GM12878 (cell line): Measurements from ENCODE around the gene IRS2. TPM values are rescaled to one million over a fixed set of nuclear protein-coding genes. Genes with fewer than 3 reads are reported as not detected.

ENCODE experiments used
- ATAC-seq: fragments of 200-7000 bp; cut with Tn5 transposase; 3 replicates; pipeline ENCODE4 v1.9.1; 2020; ENCODE audit warnings: mild to moderate bottlenecking, moderate library complexity
- BruUV-seq: library from RNA; stranded (reverse); fragments of 400-500 nt; replicated peaks from 2 replicates; lab custom pipeline; 2021; lab: Mats Ljungman, UMichigan
- CTCF ChIA-PET: fragments of 300-600 bp; sonication (Branson Sonifier 250); formaldehyde crosslinking; extraction: SDS; loops from one replicate; lab custom pipeline; 2021; ENCODE audit warnings: inconsistent platforms; lab: Yijun Ruan, JAX
- POLR2A ChIA-PET: fragments of 350-600 bp; formaldehyde crosslinking; extraction: SDS; loops from one replicate; lab custom pipeline; 2021; ENCODE audit warnings: inconsistent platforms; lab: Charles Lee
- RAD21 ChIA-PET: fragments of 300-600 bp; sonication (Branson Sonifier 250); formaldehyde crosslinking; loops from one replicate; lab custom pipeline; 2023; ENCODE audit warnings: antibody characterized with exemption; ENCODE audit not compliant: unreplicated experiment; lab: Charles Lee
- SMC1A ChIA-PET: fragments of 300-600 bp; sonication (Branson Sonifier 250); formaldehyde crosslinking; loops from one replicate; lab custom pipeline; 2023; ENCODE audit not compliant: unreplicated experiment, uncharacterized antibody; lab: Charles Lee
- DNase-seq: peaks from one replicate; pipeline ENCODE4 v3.0.0-alpha.2; 2011; ENCODE audit warnings: low read depth, low spot score
- FAIRE-seq: peaks from 3 replicates; lab custom pipeline; 2011; peaks lifted over from hg19 to GRCh38; lab: Jason Lieb, UNC
- H2AFZ ChIP-seq: 2 replicates; pipeline ENCODE4 v1.6.0; 2011; ENCODE audit warnings: low read depth, low read length, control low read depth; ENCODE audit not compliant: control insufficient read depth
- H3K27ac ChIP-seq: 2 replicates; pipeline ENCODE4 v1.5.1; 2011; ENCODE audit warnings: control low read depth; ENCODE audit not compliant: control insufficient read depth, insufficient read depth
- H3K27me3 ChIP-seq, 2 experiments: replicated peaks in 1 of 2; 2 replicates each; pipeline versions ENCODE4 v1.6.0 to v1.6.1; 2011; ENCODE audit warnings: low read length in 1 of 2; ENCODE audit not compliant: control insufficient read depth in 2 of 2, insufficient read depth in 2 of 2
- H3K36me3 ChIP-seq, 2 experiments: 2 replicates each; pipeline ENCODE4 v1.5.1; 2011; ENCODE audit warnings: low read length in 1 of 2; ENCODE audit not compliant: control insufficient read depth in 2 of 2, insufficient read depth in 2 of 2
- H3K4me1 ChIP-seq: 2 replicates; pipeline ENCODE4 v1.6.1; 2011; ENCODE audit warnings: mild to moderate bottlenecking, low read length, moderate library complexity, mixed read lengths; ENCODE audit not compliant: control insufficient read depth, insufficient read depth
- H3K4me2 ChIP-seq: 2 replicates; pipeline ENCODE4 v1.6.0; 2011; ENCODE audit warnings: control low read depth; ENCODE audit not compliant: control insufficient read depth, insufficient read depth
- H3K4me3 ChIP-seq: fragments of 200-600 bp; sonication (generic); 2 replicates; pipeline ENCODE4 v1.5.1; 2016
- H3K79me2 ChIP-seq: 2 replicates; pipeline ENCODE4 v1.6.0; 2011; ENCODE audit warnings: low read length; ENCODE audit not compliant: control insufficient read depth, insufficient read depth
- H3K9ac ChIP-seq: 2 replicates; pipeline ENCODE4 v1.8.0; 2011; ENCODE audit warnings: low read length, control low read depth, mixed read lengths; ENCODE audit not compliant: control insufficient read depth, insufficient read depth
- H3K9me3 ChIP-seq: replicated peaks from 3 replicates; pipeline ENCODE4 v1.5.1; 2011; ENCODE audit warnings: mild to moderate bottlenecking, low read length; ENCODE audit not compliant: control insufficient read depth, insufficient read depth
- H4K20me1 ChIP-seq: 2 replicates; pipeline ENCODE4 v1.6.0; 2011; ENCODE audit not compliant: control insufficient read depth, insufficient read depth
- ATF3 ChIP-seq: IDR thresholded peaks from 2 replicates; pipeline ENCODE4 v1.6.1; 2011; ENCODE audit warnings: low read depth, mild to moderate bottlenecking, low read length, moderate library complexity, borderline replicate concordance; ENCODE audit errors: extremely low read depth
- CEBPB ChIP-seq, 2 experiments: fragments of 150-350 bp in 1 of 2; IDR thresholded peaks; 2 replicates each; pipeline ENCODE4 v1.6.1; 2012 to 2014; ENCODE audit warnings: low read depth in 2 of 2, low read length in 2 of 2, borderline replicate concordance in 1 of 2, inconsistent platforms in 1 of 2
- DPF2 ChIP-seq: fragments of 450-650 bp; IDR thresholded peaks from 2 replicates; pipeline ENCODE4 v1.6.1; 2017; ENCODE audit warnings: mild to moderate bottlenecking
- GABPA ChIP-seq: IDR thresholded peaks from 2 replicates; pipeline ENCODE4 v1.6.1; 2014; ENCODE audit warnings: antibody characterized with exemption, low read depth, mild to moderate bottlenecking, inconsistent platforms
- IRF5 ChIP-seq: fragments of 450-650 bp; IDR thresholded peaks from 2 replicates; pipeline ENCODE4 v1.6.1; 2017; ENCODE audit warnings: borderline replicate concordance
- MTA3 ChIP-seq: IDR thresholded peaks from 2 replicates; pipeline ENCODE4 v1.6.1; 2012; ENCODE audit warnings: low read length, inconsistent platforms, borderline replicate concordance
- RCOR1 ChIP-seq: conservative IDR thresholded peaks from 2 replicates; pipeline ENCODE4 v1.6.1; 2012; ENCODE audit warnings: low read depth, low read length, improper control_type of control experiment
- RELA ChIP-seq: fragments of 450-650 bp; IDR thresholded peaks from 2 replicates; pipeline ENCODE4 v1.8.0; 2014; ENCODE audit warnings: borderline replicate concordance; ENCODE audit not compliant: partially characterized antibody
- SP1 ChIP-seq: IDR thresholded peaks from one replicate; pipeline ENCODE4 v1.6.1; 2011; ENCODE audit warnings: low read depth, low read length
- ZNF622 ChIP-seq: fragments of 450-650 bp; IDR thresholded peaks from 2 replicates; pipeline ENCODE4 v1.6.1; 2017; ENCODE audit warnings: mild to moderate bottlenecking, inconsistent platforms
- WGBS: methylation state at CpG from one replicate; pipeline ENCODE4 v1.1.6; 2016; ENCODE audit warnings: low lambda C conversion rate; ENCODE audit not compliant: insufficient replicate concordance, insufficient coverage; ENCODE audit errors: missing lambda C conversion rate; 5-methylcytosine and 5-hydroxymethylcytosine counted together
- in situ Hi-C: fragments of 300-500 bp; cut with MboI; formaldehyde crosslinking; loops from 9 replicates; pipeline ENCODE4 v1.14.3; 2018; ENCODE audit warnings: mixed read lengths
- intact Hi-C: fragments of 100-400 bp; cut with micrococcal nuclease; formaldehyde crosslinking; loops from one replicate; pipeline ENCODE4 v1.14.2; 2022; ENCODE audit not compliant: unreplicated experiment
- polyA plus RNA-seq, 11 experiments: library from polyadenylated mRNA; depleted of rRNA in 4 of 11; unstranded in 6 of 11; stranded (reverse) in 5 of 11; fragments of >200 nt; fragmentation: Nextera tagmentation in 4 of 11; fragmentation: Illumina TruSeq in 1 of 11; extraction: Ambion mirVana in 4 of 11; extraction: Trizol in 1 of 11; gene quantifications; 1 replicate in 1 of 11; 2 replicates in 10 of 11; pipeline versions ENCODE4 v1.2.1 to v1.2.3, GENCODE V29; 2011 to 2016; ENCODE audit warnings: inconsistent platforms in 2 of 11, missing spikeins in 2 of 11, low read depth in 1 of 11
- total RNA-seq, 4 experiments: library from RNA; depleted of rRNA in 3 of 4; stranded (reverse); fragments of >200 nt in 3 of 4; fragmentation: Illumina TruSeq in 1 of 4; extraction: Trizol in 1 of 4; gene quantifications; 2 replicates each; pipeline versions ENCODE4 v1.2.1 to v1.2.3, GENCODE V29; 2013 to 2021
- TF ChIP-seq, protein P1 (sequence below): fragments of 450-650 bp; conservative IDR thresholded peaks from 2 replicates; pipeline ENCODE4 v1.6.1; 2017; ENCODE audit warnings: mild to moderate bottlenecking, moderate library complexity
- TF ChIP-seq, protein P2 (sequence below): fragments of 150-350 bp; IDR thresholded peaks from 2 replicates; pipeline ENCODE4 v1.6.1; 2016; ENCODE audit warnings: low read depth, low read length

The IRS2 gene
- total and polyA plus RNA-seq, 10 of the 15 experiments (the other 5 are each of a cell fraction or from before 2014, with no cell fraction given): 0.01 to 0.31 (median 0.07) TPM; not detected in 6

DNA sequence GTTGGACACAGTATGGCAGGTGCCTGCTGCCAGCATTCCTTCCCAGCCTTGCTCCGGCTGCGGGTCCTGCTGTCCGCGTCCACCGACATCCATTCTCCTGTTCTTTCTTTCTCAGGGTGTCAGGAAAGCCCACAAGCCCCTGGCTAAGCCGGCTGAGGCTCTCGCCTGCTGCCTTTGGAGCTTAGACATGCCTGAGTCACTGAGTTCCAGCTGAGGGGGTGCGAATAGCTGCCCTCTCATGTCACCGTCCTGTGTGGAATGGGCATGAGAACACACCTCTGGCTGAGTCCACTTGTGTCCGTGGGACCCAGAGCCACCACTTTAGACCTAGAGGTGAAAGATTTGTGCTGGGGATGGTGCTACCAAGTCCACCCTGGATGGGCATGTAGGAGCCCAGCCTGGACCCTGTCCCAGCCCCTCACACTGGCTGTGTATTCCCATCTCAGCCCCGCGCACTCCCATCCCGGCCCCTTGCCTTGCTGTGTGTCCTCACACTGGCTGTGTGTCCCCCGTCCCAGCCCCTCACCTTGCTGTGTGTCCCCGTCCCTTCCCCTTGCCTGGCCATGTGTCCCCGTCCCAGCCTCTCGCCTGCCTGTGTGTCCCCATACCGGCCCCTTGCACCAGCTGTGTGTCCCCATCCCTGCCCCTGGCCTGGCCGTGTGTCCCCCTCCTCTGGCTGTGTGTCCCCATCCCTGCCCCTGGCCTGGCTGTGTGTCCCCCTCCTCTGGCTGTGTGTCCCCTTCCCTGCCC lies 24.6 kb upstream of the IRS2 start (continued):
- TF ChIP-seq MTA3: no peak
- no peak for TF ChIP-seq ZNF622
- TF ChIP-seq SP1: no peak
- TF ChIP-seq, protein P1, sequence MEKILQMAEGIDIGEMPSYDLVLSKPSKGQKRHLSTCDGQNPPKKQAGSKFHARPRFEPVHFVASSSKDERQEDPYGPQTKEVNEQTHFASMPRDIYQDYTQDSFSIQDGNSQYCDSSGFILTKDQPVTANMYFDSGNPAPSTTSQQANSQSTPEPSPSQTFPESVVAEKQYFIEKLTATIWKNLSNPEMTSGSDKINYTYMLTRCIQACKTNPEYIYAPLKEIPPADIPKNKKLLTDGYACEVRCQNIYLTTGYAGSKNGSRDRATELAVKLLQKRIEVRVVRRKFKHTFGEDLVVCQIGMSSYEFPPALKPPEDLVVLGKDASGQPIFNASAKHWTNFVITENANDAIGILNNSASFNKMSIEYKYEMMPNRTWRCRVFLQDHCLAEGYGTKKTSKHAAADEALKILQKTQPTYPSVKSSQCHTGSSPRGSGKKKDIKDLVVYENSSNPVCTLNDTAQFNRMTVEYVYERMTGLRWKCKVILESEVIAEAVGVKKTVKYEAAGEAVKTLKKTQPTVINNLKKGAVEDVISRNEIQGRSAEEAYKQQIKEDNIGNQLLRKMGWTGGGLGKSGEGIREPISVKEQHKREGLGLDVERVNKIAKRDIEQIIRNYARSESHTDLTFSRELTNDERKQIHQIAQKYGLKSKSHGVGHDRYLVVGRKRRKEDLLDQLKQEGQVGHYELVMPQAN: no peak
- TF ChIP-seq DPF2: no peak
- no peak for TF ChIP-seq RELA
- TF ChIP-seq GABPA: no peak
- no peak for TF ChIP-seq CEBPB (IDR thresholded peaks at IDR 0.05; ENCODE audit: borderline replicate concordance in 1 of 2, low read depth in 2 of 2, low read length in 2 of 2)

DNA sequence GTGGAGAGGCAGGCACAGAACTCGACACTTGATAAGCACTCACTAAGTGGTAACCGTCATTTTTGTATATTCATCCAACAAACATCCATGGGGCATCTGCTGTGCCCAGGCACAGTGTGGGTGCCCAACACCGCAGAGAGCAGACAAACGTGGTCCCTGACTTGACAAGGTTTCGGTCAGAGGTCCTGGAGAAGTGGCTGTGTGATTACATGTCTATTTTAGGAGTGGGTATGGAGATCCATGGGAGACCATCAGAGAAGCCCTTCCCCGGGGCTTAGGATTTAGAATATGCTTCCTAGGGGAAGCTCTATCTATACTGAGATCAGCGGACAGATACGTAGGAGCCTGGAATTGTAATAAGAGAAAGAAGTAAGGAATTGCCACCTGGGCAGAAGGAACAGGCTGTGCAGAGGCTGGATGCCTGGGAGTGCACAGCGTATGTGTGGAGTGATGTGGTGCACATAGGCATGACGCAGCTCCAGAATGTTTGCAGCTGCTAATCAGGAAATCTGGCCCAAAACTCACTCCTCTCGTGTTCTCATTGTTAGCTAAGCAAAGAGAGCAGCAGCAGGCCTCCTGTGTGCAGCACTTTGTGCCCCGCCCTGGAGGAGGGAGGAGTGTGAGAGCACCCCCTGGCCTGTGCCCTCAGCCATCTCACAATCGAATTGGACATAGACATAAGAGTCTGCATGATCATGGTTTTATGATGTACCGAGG lies 23.0 kb upstream of the IRS2 start:
- RAD21 ChIA-PET: no interaction called here
- BruUV-seq: no TSS peak
- TF ChIP-seq IRF5: no peak
- TF ChIP-seq RCOR1: no peak
- TF ChIP-seq, protein P2, sequence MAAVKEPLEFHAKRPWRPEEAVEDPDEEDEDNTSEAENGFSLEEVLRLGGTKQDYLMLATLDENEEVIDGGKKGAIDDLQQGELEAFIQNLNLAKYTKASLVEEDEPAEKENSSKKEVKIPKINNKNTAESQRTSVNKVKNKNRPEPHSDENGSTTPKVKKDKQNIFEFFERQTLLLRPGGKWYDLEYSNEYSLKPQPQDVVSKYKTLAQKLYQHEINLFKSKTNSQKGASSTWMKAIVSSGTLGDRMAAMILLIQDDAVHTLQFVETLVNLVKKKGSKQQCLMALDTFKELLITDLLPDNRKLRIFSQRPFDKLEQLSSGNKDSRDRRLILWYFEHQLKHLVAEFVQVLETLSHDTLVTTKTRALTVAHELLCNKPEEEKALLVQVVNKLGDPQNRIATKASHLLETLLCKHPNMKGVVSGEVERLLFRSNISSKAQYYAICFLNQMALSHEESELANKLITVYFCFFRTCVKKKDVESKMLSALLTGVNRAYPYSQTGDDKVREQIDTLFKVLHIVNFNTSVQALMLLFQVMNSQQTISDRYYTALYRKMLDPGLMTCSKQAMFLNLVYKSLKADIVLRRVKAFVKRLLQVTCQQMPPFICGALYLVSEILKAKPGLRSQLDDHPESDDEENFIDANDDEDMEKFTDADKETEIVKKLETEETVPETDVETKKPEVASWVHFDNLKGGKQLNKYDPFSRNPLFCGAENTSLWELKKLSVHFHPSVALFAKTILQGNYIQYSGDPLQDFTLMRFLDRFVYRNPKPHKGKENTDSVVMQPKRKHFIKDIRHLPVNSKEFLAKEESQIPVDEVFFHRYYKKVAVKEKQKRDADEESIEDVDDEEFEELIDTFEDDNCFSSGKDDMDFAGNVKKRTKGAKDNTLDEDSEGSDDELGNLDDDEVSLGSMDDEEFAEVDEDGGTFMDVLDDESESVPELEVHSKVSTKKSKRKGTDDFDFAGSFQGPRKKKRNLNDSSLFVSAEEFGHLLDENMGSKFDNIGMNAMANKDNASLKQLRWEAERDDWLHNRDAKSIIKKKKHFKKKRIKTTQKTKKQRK: no peak
- TF ChIP-seq ATF3: no peak

More for the DNA sequence above, 23.0 kb upstream of the IRS2 start:
- H3K9me3 ChIP-seq: no peaks in the 10 kb centered on the region
- H2AFZ ChIP-seq: no peak overlapping the region
- no peaks in the 10 kb centered on the region for H4K20me1 ChIP-seq
- 17% methylated on average over 14 of the region's 14 CpGs for WGBS
- SMC1A ChIA-PET: no interaction called here
- POLR2A ChIA-PET: no interaction called here
- no peak overlapping the region for H3K9ac ChIP-seq
- no peaks in the 10 kb centered on the region for H3K36me3 ChIP-seq
- no peaks in the 10 kb centered on the region for H3K27me3 ChIP-seq
- FAIRE-seq: no peak
- no peaks in the 10 kb centered on the region for H3K79me2 ChIP-seq
- ATAC-seq: no peak
- no peak overlapping the region for H3K4me2 ChIP-seq
- in situ Hi-C loops (no loop called here), intact Hi-C loops (no loop called here)
- no peaks in the 10 kb centered on the region for H3K4me1 ChIP-seq
- DNase-seq: no peak
- CTCF ChIA-PET: no interaction called here
- H3K4me3 ChIP-seq: no peak overlapping the region
- H3K27ac ChIP-seq: no peak overlapping the region
